CD4-positive, alpha-beta T cell (primary cell): Measurements from ENCODE around the gene PADI3. TPM values are rescaled to one million over a fixed set of nuclear protein-coding genes. Genes with fewer than 3 reads are reported as not detected.

Source experiments
- ATAC-seq: fragments of 200-7000 bp; cut with Tn5 transposase; one replicate; pipeline ENCODE4 v1.10.0; 2022; ENCODE audit warnings: mild to moderate bottlenecking; ENCODE audit not compliant: poor library complexity
- CTCF ChIA-PET: fragments of 350-600 bp; sonication (Branson Sonifier 250); formaldehyde crosslinking; loops from one replicate; lab custom pipeline; 2021; ENCODE audit warnings: antibody characterized with exemption, inconsistent platforms; lab: Charles Lee
- POLR2A ChIA-PET: fragments of 350-600 bp; sonication (Branson Sonifier 250); formaldehyde crosslinking; loops from one replicate; lab custom pipeline; 2021; ENCODE audit warnings: antibody characterized with exemption, inconsistent platforms; lab: Charles Lee
- DNase-seq, 14 experiments: peaks; one replicate each; pipeline ENCODE4 v3.0.0-alpha.2; 2013 to 2020; ENCODE audit warnings: mixed read lengths in 2 of 14
- H3K27ac ChIP-seq, 2 donors: one replicate each; pipeline versions ENCODE4 v1.5.1 to v1.7.0; 2013; ENCODE audit warnings: low read length in 2 of 2, low read depth in 1 of 2, mild to moderate bottlenecking in 1 of 2
- H3K27me3 ChIP-seq, 2 experiments: 1 replicate in 1 of 2; 2 replicates in 1 of 2; pipeline versions ENCODE4 v1.6.1 to v1.7.0; 2013; ENCODE audit warnings: low read length in 2 of 2, control low read depth in 1 of 2, mild to moderate bottlenecking in 1 of 2, moderate library complexity in 1 of 2; ENCODE audit not compliant: insufficient read depth in 2 of 2, control insufficient read depth in 1 of 2
- H3K36me3 ChIP-seq: one replicate; pipeline ENCODE4 v1.6.1; 2013; ENCODE audit warnings: low read length, control low read depth; ENCODE audit not compliant: insufficient read depth
- H3K4me1 ChIP-seq: one replicate; pipeline ENCODE4 v1.6.1; 2013; ENCODE audit warnings: low read length, control low read depth; ENCODE audit not compliant: insufficient read depth
- H3K4me3 ChIP-seq: one replicate; pipeline ENCODE4 v1.5.1; 2013; ENCODE audit warnings: mild to moderate bottlenecking, low read length, moderate library complexity
- H3K9me3 ChIP-seq, 2 experiments: 1 replicate in 1 of 2; 2 replicates in 1 of 2; pipeline versions ENCODE4 v1.6.1 to v1.7.0; 2013; ENCODE audit warnings: low read length in 2 of 2, mild to moderate bottlenecking in 2 of 2, control low read depth in 1 of 2, moderate library complexity in 1 of 2; ENCODE audit not compliant: control insufficient read depth in 1 of 2, insufficient read depth in 1 of 2
- H3K27ac Mint-ChIP-seq: one replicate; pipeline ENCODE4 v1.8.0; 2020; ENCODE audit warnings: mixed read lengths
- H3K27me3 Mint-ChIP-seq: one replicate; pipeline ENCODE4 v1.8.0; 2021; ENCODE audit warnings: mixed read lengths
- H3K36me3 Mint-ChIP-seq: one replicate; pipeline ENCODE4 v1.8.0; 2021; ENCODE audit warnings: low read depth, mixed read lengths
- H3K4me1 Mint-ChIP-seq: one replicate; pipeline ENCODE4 v1.8.0; 2021; ENCODE audit warnings: low read depth, mixed read lengths
- H3K4me3 Mint-ChIP-seq: one replicate; pipeline ENCODE4 v1.8.0; 2020; ENCODE audit warnings: mild to moderate bottlenecking, mixed read lengths
- H3K9me3 Mint-ChIP-seq: one replicate; pipeline ENCODE4 v1.8.0; 2020; ENCODE audit warnings: mixed read lengths
- CTCF ChIP-seq: fragments of 200-600 bp; IDR thresholded peaks from one replicate; pipeline ENCODE4 v1.8.0; 2022; ENCODE audit warnings: antibody characterized with exemption, mild to moderate bottlenecking
- intact Hi-C, 2 experiments: fragments of 100-400 bp; cut with DNase I in 1 of 2; cut with micrococcal nuclease in 1 of 2; formaldehyde crosslinking; loops; one replicate each; pipeline versions ENCODE4 v1.15.1 to v1.9.0; 2023 to 2025; cut with DNase I, micrococcal nuclease
- total RNA-seq, 174 experiments: library from RNA in 2 of 174; stranded (reverse) in 2 of 174; gene quantifications; one replicate each; pipeline ENCODE4 v1.2.3 and lab custom pipeline; 2021 to 2026

The PADI3 gene
- total RNA-seq, 2 experiments from 2014 or later: not detected

DNA sequence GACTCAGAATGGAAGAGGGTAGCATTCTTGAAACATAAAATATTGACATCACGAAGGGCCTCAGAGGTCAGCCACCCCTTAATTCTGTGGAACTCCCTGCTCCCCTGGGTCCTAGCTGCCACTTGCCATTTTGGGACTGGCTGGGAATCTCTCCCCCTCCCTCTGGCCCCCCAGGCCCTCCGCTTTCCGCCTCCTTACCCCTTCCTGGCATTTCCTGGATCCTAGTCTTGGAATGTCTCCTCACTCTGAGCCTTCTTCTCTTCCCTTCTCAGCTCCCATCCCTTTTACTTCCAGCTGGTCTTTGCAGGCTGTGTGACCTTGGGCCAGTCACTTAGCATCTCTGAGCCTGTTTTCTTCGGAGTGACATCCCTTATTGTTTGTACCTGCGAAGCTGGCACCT lies 39.5 kb upstream of the PADI3 start:
- H3K27ac ChIP-seq: no peak overlapping the region
- Mint-ChIP-seq H3K4me1 (peaks cover 31% of the 10 kb centered on the region), H3K27ac (no peak overlapping the region), H3K36me3 (no peaks in the 10 kb centered on the region), H3K9me3 (no peaks in the 10 kb centered on the region), H3K27me3 (peaks cover 40% of the 10 kb centered on the region), H3K4me3 (no peak overlapping the region)
- H3K4me3 ChIP-seq: no peak overlapping the region
- intact Hi-C loops: no loop called here
- H3K9me3 ChIP-seq: peaks cover 0 to 3% of the 10 kb centered on the region in 2 experiments
- no peak for ATAC-seq
- H3K27me3 ChIP-seq: peaks cover 2% of the 10 kb centered on the region in 2 experiments
- H3K36me3 ChIP-seq: no peaks in the 10 kb centered on the region
- TF ChIP-seq CTCF: no peak
- ChIA-PET CTCF (no interaction called here), POLR2A (no interaction called here)
- no peak for DNase-seq
- peaks cover 62% of the 10 kb centered on the region for H3K4me1 ChIP-seq

DNA sequence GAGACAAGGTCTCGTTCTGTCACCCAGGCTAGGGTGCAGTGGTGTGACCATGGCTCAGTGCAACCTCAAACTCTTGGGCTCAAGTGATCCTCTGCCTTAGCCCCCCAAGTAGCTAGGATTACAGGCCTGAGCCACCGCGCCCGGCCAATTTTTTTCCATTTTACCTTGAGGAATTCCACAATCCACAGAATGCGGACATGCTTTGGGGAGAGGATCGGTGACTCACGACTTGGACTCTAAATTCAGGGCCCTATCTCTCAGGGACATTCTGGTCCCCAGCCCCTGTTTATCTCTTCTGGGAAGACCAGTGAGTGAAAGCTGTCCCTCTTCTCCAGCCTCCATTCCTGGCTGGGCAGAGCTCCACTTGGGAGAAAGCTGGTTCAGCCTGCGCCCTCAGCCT lies 38.7 kb upstream of the PADI3 start:
- H3K27me3 Mint-ChIP-seq: peaks cover 40% of the 10 kb centered on the region
- TF ChIP-seq CTCF: no peak
- peaks cover 62% of the 10 kb centered on the region for H3K4me1 ChIP-seq

DNA sequence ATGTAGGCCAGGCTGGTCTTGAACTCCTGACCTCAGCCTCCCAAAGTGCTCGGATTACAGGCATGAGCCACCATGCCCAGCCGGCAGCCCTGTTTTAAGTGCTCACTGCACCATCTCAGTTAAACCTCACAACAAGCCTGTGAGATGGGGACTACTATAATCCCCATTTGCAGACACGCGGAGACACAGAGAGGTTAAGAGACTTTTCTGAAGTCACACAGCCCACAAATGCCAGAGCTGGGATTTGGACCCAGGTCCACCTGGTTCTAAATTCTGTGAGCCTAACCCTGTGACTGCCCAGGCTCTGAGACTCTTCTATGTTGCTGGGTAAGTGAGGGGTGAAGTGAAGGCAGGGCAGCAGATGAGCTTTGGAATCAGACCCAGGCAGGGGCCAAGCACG lies 37.5 kb upstream of the PADI3 start:
- no peak for TF ChIP-seq CTCF
- H3K4me1 ChIP-seq: peaks cover 62% of the 10 kb centered on the region
- no peaks in the 10 kb centered on the region for H3K36me3 ChIP-seq
- H3K9me3 Mint-ChIP-seq: no peaks in the 10 kb centered on the region
- no peak overlapping the region for H3K27ac ChIP-seq
- H3K4me3 Mint-ChIP-seq: no peak overlapping the region
- H3K27me3 ChIP-seq: peaks cover 2 to 8% of the 10 kb centered on the region in 2 experiments
- H3K36me3 Mint-ChIP-seq: no peaks in the 10 kb centered on the region
- intact Hi-C loops: no loop called here
- peaks cover 45% of the 10 kb centered on the region for H3K27me3 Mint-ChIP-seq
- no peak overlapping the region for H3K27ac Mint-ChIP-seq
- ATAC-seq (no peak), DNase-seq (no peak)
- POLR2A ChIA-PET: no interaction called here
- H3K4me1 Mint-ChIP-seq: peaks cover 31% of the 10 kb centered on the region
- CTCF ChIA-PET: no interaction called here
- no peak overlapping the region for H3K4me3 ChIP-seq
- H3K9me3 ChIP-seq: no peaks in the 10 kb centered on the region

More for the DNA sequence above, 38.7 kb upstream of the PADI3 start:
- Mint-ChIP-seq H3K9me3 (no peaks in the 10 kb centered on the region), H3K27ac (no peak overlapping the region), H3K36me3 (no peaks in the 10 kb centered on the region), H3K4me1 (peaks cover 31% of the 10 kb centered on the region), H3K4me3 (no peak overlapping the region)
- no peaks in the 10 kb centered on the region for H3K36me3 ChIP-seq
- intact Hi-C loops: no loop called here
- ATAC-seq (no peak), DNase-seq (no peak)
- peaks cover 2 to 8% of the 10 kb centered on the region in 2 experiments for H3K27me3 ChIP-seq
- H3K4me3 ChIP-seq: no peak overlapping the region
- CTCF ChIA-PET: no interaction called here
- H3K27ac ChIP-seq: no peak overlapping the region
- POLR2A ChIA-PET: no interaction called here
- H3K9me3 ChIP-seq: no peaks in the 10 kb centered on the region
